Central memory CD4-positive, alpha-beta T cell (primary cell): ENCODE data around the gene PCSK5.

Experiments used
- DNase-seq: peaks from one replicate; pipeline ENCODE4 v3.0.0; 2022

Gene PCSK5

DNA sequence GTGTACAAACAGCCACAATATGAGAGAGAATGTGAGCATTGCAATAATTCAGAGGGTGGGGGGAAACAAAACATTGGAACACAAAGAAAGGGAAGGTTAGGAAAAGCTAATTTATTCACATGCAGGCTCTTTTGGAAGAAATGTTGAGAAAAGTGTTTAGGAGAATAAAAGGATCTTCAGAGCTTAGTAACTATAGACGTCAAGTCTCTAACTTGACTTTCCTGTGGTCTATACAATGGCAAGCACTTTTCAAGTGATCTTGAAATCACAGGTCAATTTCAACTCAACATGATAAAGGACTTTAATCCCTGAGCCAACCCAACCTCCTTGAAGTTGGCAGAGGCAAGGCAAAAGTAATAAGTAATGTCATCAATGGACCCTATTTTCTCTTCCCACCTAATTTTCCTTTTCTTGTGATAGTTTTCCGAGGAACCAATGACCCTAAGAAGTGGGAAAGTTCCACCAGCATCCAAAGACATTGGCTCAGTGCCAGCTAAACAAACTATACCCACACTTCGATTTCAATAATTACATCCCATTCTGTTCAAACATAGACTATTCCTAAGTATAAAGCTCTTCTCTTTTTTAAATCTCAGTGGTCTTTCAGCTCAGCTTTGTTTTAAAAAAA, 480.0 kb downstream of the PCSK5 start:
- no peak for DNase-seq

DNA sequence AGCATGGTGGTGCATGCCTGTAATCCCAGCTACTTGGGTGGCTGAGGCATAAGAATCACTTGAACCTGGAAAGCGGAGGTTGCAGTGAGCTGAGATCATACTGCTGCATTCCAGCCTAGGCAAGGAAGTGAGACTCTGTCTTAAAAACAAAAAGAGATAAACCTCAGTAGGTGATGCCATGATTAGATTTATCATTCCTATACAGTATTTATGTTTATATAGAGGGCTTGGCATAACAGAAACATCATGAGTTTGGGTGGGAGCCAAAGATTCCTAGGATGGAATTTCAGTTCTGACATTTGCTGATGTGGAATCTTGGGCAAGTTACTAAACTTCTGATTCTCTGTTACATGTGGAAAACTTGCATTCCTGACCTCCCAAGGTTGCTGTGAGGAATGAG, 481.4 kb downstream of the PCSK5 start:
- DNase-seq = no peak

DNA sequence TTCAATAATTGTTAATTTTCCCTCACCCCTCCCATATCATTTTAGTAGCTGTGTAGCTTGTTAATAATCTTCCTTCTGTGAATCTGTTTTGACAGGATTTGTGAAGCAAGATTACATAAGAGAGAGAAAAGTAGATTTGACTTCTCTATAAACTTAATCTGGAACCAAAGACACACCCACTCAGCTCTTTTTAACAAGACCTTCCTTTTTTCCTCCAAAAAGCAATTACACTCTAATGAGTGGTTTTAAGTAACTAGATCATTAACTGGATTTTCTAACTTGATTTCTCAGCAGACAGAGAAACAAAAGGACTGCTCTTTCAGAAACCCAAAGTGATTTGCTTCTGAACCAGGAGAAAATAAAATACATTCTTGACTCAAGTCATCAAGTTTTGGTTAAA, 481.9 kb downstream of the PCSK5 start:
- no peak for DNase-seq

DNA sequence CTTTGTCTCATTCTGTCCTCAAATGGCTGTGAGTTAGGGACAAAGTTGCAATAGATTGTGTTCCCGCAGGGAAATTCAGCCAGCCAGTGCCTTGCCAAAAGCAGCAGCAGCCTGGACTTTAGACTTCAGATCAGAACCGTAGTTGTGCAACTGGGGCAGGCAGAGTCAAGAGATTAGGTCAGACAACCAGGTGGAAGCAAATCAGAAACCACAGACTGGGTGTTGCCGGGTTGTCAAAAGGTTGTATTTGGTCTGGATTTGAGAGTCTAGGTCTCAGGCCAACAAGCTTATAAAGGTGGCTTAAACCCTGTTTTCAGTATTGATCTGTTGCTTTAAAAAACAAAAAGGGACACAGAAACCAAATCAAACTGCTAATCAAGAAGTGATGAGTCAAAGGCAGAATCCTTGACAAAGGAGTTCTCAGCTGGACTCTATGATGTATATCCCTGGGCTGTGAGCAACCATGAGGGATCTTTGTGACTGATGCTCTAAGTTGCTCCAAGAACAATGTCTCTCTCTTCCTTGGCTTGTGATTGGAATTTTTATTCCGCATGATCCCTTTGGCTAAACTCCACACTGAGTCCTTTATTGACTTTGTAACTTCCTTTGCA, 482.8 kb downstream of the PCSK5 start:
- DNase-seq = no peak

DNA sequence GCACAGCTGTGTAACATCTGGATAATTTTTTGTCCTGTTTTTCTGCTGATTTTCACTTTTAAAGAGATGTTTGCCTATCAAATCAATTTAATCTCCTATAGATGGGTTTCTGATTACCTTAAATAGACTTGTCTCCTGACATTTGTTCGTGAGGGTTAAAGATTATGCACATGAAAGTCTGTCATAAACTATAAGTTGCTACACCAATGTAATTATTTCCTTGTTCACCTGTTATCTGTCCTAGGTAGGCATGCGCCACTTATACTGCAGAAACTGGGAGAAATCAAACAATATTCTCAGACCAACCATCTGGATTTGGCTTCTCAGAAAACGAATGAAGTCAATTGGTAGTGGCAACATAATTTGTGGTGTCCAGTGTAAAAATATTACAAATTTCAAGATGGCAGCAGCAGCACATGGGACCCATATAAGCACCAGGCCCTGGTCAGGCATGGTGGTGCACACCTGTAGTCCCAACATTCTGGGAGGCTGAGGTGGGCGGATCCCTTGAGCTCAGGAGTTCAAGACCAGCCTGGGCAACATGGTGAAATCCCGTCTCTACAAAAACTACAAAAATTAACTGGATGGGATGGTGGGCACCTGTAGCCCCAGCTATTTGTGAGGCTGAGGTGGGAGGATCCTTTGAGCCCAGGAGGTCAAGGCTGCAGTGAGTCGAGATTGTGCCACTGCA, 483.5 kb downstream of the PCSK5 start:
- DNase-seq = no peak

DNA sequence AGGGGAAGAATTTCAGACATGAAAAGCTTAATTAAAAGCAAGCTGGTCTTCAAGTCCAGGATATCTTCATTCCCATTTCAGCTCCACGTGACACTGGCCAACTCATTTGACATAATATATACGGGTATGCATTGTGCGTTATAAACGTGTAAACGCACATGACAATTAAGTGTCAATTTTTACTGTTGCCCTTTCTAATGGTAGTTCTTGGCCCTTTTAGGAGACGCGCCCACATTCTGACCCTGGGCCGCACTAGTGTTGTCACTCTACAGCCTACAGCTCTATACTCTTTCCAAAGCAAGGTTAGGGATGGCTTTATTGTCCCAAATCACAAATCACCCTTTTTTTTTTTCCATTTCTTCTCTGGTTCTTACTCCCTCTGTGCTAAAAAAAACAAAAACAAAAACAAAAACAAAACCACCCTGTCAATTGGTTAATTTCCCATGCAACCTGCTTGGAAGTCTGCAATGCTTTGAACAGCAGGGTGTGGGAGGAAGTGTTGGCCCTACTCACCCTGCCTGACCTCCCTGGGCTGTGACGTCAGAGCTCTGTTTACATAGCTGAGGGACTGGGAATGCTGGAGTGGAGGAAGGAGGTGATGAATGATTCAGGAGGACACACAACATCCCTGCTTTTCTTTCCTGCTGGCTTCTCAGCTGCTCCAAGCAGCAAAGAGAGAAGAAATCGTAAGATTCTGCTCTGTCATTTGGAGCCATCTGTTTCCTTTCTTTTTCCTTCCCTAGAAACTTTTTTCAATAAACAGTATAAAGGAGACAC, 484.5 kb downstream of the PCSK5 start:
- no peak for DNase-seq

DNA sequence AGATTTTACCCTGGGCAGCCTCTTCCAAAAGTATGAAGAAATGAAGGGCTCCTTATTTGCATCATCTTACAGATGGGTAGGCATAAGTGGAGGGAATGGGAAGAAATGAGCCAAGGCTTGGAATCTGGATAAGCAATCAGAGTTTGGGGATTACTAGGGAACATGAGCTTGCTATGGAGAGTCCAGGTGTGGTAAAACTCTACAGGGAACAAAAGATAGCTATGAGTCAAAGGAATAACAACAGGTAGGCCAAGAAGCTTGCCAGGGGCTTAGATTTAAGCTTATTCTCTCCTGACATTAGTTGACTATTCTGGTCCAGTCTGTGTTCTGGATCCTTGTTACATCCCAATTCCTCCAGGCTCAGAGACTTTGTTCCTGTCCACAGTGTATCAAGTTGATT, 487.3 kb downstream of the PCSK5 start:
- no peak for DNase-seq

DNA sequence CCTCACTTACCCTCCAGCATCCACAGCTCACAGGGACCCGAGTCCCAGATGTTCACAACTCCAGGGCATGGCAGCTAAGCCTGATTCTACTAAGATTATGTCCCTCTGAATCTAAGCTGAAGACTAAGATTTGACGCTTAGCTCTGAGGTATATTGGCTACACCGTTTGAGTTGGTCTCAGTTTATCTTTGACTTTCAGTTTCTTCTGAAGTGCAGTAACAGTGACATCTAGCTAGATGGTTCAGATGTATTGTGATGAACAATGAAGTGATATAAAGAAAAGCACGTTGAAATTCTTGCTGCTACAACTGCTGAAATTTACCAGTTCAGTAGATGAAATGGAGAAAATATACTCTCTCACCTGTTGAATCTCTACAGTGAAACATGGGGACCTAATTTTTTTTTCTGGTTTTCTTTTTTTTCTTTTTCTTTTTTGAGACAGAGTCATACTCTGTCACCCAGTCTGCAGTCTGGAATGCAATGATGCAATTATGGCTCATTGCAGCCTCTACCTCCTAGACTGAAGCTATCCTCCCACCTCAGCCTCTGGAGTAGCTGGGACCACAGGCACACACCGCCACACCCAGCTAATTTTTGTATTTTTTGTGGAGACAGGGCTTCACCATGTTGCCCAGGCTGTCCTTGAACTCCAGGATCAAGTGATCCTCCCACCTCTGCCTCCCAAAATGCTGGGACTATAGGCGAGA, 488.0 kb downstream of the PCSK5 start:
- no peak for DNase-seq

DNA sequence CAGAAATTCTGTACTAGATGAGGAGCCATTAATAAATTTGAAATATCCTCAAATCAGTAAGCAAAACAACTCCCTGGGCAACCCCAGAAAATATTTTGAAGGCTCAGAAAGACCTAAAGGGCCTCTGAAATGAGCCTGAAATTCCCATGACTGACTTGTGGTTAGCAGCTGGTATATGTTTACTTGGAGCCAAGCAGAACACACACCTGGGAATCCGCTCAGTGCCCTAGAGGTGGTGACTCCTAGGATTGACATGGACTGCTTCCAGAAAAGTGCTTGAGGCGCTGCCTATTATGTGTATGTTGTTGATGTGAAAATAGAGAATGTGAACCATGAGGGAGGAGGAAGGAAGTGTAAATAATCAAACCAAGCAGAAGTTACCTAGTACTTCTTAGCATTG, 489.0 kb downstream of the PCSK5 start:
- no peak for DNase-seq

DNA sequence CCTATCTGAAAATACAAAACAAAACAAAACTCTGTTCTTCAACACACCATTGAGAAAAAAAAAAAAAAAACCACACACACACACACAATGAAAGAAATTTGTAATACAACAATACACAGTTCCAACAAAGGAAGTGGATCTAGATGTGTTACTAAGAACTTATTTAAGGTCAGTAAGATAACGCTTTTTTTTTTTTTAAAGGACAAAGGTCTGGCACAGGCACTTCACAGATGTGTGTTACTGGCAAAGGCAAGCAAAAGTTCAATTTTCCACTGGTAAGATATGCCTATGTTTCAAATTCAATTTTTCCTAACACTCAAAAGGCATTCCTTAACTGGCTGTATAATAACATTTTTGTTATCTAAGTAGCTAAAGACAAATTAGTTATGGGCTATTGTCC, 500.2 kb downstream of the PCSK5 start:
- DNase-seq = no peak

DNA sequence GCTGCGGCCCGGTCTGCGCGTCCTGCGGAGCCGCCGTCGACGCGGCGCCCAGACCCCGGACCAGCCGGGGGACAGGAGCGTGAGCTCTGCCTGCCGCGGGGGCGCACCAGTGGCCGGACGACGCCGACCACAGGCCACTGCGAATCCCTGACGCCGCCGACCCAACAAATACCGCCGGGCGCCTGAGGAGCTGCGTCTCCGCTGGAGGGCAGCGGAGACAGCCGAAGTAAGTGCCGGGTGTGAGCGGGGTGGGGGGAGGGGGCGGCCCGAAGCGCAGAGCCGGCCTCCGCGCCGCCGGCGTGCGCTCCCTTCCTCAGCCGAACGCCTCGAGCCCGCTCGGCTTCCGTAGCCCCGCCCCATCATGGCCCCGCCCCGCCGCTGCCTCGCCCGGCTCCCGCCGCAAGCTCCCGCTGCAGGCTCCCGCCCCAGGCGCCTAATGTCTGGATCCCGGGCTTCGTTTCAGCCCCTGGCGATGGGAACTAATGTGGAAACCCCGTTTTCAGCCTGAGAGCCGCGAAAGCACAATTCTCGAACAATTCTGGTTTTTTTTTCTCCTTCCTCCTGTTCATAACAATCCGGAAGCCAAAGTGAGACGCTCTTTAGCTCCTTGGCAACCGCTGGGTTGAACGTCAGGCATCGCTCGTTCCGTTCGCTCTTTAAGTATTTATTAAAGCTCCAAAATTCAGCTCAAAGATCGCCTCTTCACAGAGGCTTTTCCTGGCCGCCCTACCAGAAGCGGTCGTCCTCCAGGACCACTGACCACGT, 503.9 kb downstream of the PCSK5 start, which contains the start of gene RFK:
RFK (minus strand) TSS at position 232 of the 765 bp plus-strand sequence. CDS start 255 bp downstream, outside the sequence.
- peak; percentile 92 for DNase-seq

DNA sequence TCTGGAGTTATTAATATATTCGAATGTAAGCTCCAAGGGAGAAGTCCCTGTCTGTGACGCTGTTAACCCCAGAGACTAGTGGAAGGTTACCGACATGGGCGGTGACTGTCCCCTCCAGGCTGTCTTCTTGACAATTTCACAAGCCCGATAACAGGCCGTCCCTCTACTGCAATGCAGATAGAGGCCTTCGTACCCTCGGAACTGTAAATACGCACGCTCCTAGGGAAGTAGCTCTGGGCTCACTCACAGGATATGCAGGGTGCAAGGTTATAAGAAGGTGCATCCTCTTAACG, 504.4 kb downstream of the PCSK5 start:
- no peak for DNase-seq

DNA sequence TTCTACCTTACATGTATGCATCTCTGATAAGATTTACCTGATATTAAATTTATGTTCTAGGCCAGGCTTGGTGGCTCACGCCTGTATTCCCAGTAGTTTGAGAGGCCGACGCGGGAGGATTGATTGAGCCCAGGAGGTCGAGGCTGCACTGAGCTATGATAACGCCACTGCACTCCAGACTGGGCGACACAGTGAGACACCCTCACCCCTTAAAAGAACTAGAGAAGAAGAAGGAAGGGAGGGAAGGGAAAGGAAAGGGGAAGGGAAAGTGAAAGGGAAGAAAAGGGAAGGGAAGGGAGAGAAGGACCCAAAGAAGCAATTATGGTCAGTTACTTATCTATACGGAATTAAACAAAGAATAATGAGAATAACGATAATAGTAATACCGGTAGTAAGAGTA, 504.9 kb downstream of the PCSK5 start:
- DNase-seq = no peak

DNA sequence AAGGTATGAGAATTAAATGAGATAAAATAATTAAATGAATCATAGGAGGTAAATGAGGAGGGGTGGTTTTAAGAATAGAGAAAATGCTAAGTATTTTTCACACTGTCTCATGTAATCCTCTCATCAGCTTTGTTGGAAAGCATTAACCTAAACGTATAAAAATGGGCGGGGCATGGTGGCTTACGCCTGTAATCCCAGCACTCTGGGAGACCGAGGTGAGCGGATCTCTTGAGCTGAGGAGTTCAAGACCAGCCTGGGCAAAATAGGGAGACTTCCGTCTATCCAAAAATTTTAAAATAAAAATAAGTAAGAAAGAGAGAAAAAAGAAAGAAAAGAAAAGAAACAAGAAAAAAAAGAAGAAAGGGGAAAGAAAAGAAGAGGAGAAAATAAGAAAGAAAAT, 505.7 kb downstream of the PCSK5 start:
- DNase-seq = no peak

DNA sequence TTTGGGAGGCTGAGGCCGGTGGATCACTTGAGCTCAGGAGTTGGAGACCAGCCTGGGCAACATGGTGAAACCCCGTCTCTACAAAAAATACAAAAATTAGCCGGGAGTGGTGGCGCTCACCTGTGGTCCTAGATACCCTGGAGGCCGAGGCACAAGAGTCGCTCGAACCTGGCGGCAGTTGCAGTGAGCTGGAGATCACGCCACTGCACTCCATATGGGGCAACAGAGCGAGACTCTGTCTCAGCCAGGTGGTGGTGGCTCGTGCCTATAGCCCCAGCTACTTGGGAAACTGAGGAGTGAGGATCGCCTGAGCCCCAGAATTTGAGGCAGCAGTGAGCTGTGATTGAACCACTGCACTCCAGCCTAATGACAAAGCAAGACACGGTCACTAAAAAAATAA, 506.1 kb downstream of the PCSK5 start:
- DNase-seq = no peak

DNA sequence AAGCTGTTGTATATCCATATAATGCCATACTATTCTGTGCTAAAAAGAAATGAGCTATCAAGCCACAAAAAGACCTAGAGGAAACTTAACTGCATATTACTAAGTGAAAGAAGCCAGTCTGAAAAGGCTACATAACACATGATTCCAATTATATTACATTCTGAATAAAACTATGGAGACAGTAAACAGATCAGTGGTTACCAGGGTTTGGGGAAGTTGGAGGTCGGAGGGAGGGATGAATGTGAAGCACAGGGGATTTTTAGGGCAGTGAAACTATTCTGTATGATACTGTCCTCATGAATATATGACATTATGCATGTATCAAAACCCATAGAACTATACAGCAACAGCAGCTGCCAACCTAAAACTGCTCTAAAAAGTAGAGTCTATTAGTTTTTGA, 509.4 kb downstream of the PCSK5 start:
- DNase-seq = no peak

DNA sequence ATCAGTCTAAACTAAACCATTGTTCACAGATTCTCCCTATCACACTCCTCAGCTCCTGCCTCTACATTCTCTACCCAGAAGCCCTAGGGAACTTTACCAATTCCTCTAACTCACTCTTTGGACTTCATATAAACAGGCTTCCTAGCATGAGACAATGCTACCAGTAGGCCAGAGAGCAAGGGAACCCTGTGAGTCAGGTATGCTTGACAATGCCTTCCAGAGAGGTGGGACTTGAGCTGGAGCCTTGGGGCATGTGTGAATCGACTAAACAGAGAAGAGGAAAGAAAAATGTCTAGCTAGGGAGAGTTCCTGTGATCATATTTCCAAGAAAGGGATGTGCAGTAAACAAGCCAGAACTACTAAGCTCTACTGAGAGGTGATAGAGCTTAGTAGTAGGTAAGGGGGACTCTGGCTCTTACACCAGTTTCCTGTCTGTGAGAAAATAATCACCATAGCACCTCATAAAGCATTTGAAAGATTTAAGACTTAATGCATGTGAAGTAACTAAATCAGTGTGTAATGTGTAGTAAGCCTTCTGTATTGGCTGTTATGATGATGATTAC, 510.1 kb downstream of the PCSK5 start:
- no peak for DNase-seq

DNA sequence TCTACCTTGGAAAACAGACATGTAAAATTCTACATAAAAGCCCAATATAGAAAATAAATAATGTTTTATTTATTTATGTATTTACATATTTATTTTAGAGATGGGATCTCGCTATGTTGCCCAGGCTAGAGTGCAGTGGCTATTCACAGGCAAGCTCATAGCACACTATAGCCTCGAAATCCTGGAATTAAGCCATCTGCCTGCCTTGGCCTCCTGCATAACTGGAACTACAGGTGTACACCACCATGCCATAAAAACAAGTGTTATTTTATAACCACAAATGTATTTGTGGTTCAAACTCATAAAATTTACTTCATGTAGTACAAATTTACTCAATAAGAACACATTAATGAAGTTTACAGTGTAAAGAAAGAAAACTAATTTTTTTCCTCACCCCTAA, 510.7 kb downstream of the PCSK5 start:
- DNase-seq = no peak

DNA sequence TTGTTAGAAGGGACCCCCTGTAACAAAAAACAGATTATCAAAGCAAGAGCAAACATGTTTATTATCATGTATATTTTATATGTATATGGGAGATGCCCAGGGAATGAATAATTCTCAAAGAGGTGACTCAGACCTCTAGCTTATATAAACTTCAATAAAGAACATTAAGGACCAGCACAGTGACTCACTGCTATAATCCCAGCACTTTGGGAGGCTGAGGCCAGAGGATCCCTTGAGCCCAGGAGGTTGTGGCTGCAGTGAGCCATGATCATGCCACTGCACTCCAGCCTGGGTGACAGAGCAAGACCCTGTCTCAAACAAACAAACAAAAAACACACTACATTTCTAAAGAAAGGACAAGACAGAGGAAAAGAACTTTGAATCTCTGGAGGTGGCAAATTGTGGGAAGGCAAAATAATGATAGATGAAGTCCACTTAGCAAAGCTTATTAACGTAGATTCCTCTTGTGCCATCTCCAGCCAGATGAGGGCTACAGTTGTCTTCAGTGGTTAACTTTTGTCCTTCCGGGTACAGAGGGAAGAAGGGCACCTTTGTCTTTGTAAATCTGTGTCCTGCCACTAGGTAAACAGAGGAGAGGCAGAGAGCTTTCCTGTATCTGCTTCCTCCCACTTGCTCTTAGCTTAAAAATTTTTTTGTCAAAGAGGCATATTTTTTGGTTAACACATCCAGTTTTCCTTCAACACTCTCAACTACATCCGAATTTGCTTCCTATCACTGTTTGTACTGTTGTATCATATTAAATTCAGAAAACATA, 511.3 kb downstream of the PCSK5 start:
- no peak for DNase-seq

DNA sequence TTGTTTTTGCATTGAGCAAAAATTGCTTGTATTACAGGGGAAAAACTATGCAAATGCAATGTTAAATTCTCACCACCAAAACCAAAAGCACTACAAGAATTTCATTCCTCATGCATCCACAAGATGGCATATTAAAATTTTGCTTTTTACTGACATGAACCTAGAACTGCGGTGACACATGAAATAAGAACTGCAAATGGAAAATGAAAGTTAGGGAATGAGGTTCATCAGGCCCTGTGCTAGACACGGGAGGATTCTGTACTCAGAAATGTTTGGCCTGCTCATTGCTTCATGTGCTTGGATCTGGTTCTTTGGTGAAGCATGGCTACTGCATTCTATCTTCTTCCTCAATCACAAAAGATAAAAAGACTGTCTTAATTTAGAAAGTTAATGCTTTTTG, 512.9 kb downstream of the PCSK5 start:
- DNase-seq = peak; percentile 54

DNA sequence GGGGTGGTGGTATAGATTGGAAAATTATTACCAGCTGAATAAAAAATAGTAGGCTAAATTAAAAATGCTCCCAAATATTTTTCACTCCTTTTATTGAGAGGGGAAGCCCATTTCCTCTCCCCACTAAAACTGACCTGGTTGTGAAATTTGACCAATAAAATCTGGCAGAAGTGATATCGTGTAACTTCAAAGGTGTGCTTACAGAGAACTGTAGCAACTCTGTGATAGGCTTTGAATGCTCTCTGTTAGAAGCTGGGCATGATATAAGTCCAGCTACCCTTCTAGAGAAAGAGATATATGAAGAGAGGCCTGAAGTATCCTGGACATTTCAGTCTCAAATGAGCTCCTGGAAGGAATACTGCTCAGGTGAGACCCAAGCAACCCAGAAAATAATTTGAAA, 513.9 kb downstream of the PCSK5 start:
- DNase-seq = no peak
